Activated naive CD4-positive, alpha-beta T cell treated with Interleukin-2 at 50 U/mL for 16 hours (primary cell): Measurements from ENCODE around the gene OTOF.

Source experiments
- DNase-seq: peaks from one replicate; pipeline ENCODE4 v3.0.0-alpha.2; 2020

Gene OTOF

GRCh38 chr2:26449278-26450030 is 28.5 kb downstream of the OTOF start:
- no peak for DNase-seq

- no peak for DNase-seq
Measured at GRCh38 chr2:26448651-26449050, 29.3 kb downstream of the OTOF start.

GRCh38 chr2:26444236-26444635 is 33.7 kb downstream of the OTOF start:
- no peak for DNase-seq

- no peak for DNase-seq
Measured at GRCh38 chr2:26442707-26443106, 35.2 kb downstream of the OTOF start.

- no peak for DNase-seq
Measured at GRCh38 chr2:26442301-26442700, 35.6 kb downstream of the OTOF start.

GRCh38 chr2:26438926-26439325 is 39.0 kb downstream of the OTOF start:
- DNase-seq = no peak

- no peak for DNase-seq
Measured at GRCh38 chr2:26438526-26438925, 39.4 kb downstream of the OTOF start.

GRCh38 chr2:26435106-26435505 is 42.8 kb downstream of the OTOF start:
- DNase-seq = no peak

GRCh38 chr2:26432859-26433258 is 45.1 kb downstream of the OTOF start:
- no peak for DNase-seq

- no peak for DNase-seq
Measured at GRCh38 chr2:26432363-26432762, 45.6 kb downstream of the OTOF start.

GRCh38 chr2:26430826-26431225 is 47.1 kb downstream of the OTOF start:
- DNase-seq = no peak

- DNase-seq = no peak
Measured at GRCh38 chr2:26429779-26430578, 47.9 kb downstream of the OTOF start.

GRCh38 chr2:26428846-26429245 is 49.1 kb downstream of the OTOF start:
- DNase-seq = no peak

GRCh38 chr2:26424221-26424620 is 53.7 kb downstream of the OTOF start:
- DNase-seq = no peak

- DNase-seq = no peak
Measured at GRCh38 chr2:26423750-26424149, 54.2 kb downstream of the OTOF start.

GRCh38 chr2:26422947-26423629 is 54.8 kb downstream of the OTOF start:
- DNase-seq = no peak

GRCh38 chr2:26421961-26422360 is 56.0 kb downstream of the OTOF start:
- DNase-seq = no peak

- DNase-seq = no peak
Measured at GRCh38 chr2:26414311-26414710, 63.6 kb downstream of the OTOF start.

- DNase-seq = peak; percentile 25
Measured at GRCh38 chr2:26412091-26412673, 65.7 kb downstream of the OTOF start.

GRCh38 chr2:26411419-26411818 is 66.5 kb downstream of the OTOF start:
- no peak for DNase-seq

GRCh38 chr2:26410764-26411243 is 67.1 kb downstream of the OTOF start:
- no peak for DNase-seq

- DNase-seq = no peak
Measured at GRCh38 chr2:26409785-26410184, 68.1 kb downstream of the OTOF start.

GRCh38 chr2:26407526-26407925 is 70.4 kb downstream of the OTOF start:
- DNase-seq = no peak
